Neural cell (in vitro differentiated cells): ENCODE results near the gene POLR3B. TPM values are rescaled to one million over a fixed set of nuclear protein-coding genes. Genes with fewer than 3 reads are reported as not detected.

ENCODE experiments used
- H2AFZ ChIP-seq: fragments of 200-600, 300-800 bp; sonication (generic), shearing (Covaris generic); 2 replicates; pipeline ENCODE4 v1.6.0; 2014; ENCODE audit warnings: low read depth, mild to moderate bottlenecking, antibody characterized with exemption, low read length, moderate library complexity
- H3F3A ChIP-seq: fragments of 200-600 bp; shearing (Covaris generic); 2 replicates; pipeline ENCODE4 v1.6.1; 2016; ENCODE audit warnings: mild to moderate bottlenecking, moderate library complexity, mixed read lengths, antibody characterized with exemption, low read length; ENCODE audit not compliant: insufficient read depth, poor library complexity, severe bottlenecking
- H3K27ac ChIP-seq: fragments of 200-600, 300-800 bp; sonication (generic), shearing (Covaris generic); 2 replicates; pipeline ENCODE4 v1.5.1; 2014; ENCODE audit warnings: mild to moderate bottlenecking, low read length, moderate library complexity
- H3K27me3 ChIP-seq: fragments of 300-800, 200-600 bp; sonication (generic), shearing (Covaris generic); 2 replicates; pipeline ENCODE4 v1.6.0; 2014; ENCODE audit warnings: mild to moderate bottlenecking, low read depth, low read length, moderate library complexity; ENCODE audit not compliant: insufficient read depth
- H3K36me3 ChIP-seq: fragments of 300-800, 200-600 bp; sonication (generic), shearing (Covaris generic); 2 replicates; pipeline ENCODE4 v1.5.1; 2014; ENCODE audit warnings: mild to moderate bottlenecking, antibody characterized with exemption, low read length, moderate library complexity; ENCODE audit not compliant: insufficient read depth
- H3K4me2 ChIP-seq: fragments of 300-800, 200-600 bp; sonication (generic), shearing (Covaris generic); 2 replicates; pipeline ENCODE4 v1.6.0; 2014; ENCODE audit warnings: mild to moderate bottlenecking, low read length
- H3K4me3 ChIP-seq: fragments of 300-800, 200-600 bp; sonication (generic), shearing (Covaris generic); 2 replicates; pipeline ENCODE4 v1.5.1; 2014; ENCODE audit warnings: mild to moderate bottlenecking, low read length, moderate library complexity
- H3K79me2 ChIP-seq: fragments of 200-600 bp; shearing (Covaris generic); replicated peaks from 2 replicates; pipeline ENCODE4 v1.6.0; 2014; ENCODE audit warnings: mild to moderate bottlenecking, low read length, moderate library complexity; ENCODE audit not compliant: insufficient read depth
- H3K9ac ChIP-seq: fragments of 300-800, 200-600 bp; sonication (generic), shearing (Covaris generic); 2 replicates; pipeline ENCODE4 v1.6.1; 2016; ENCODE audit warnings: mild to moderate bottlenecking, low read length, mixed read lengths
- H3K9me2 ChIP-seq: fragments of 200-600 bp; shearing (Covaris generic); 2 replicates; pipeline ENCODE4 v1.6.1; 2016; ENCODE audit warnings: mild to moderate bottlenecking, low read length, mixed read lengths; ENCODE audit not compliant: insufficient read depth
- H3K9me3 ChIP-seq: fragments of 200-600, 300-800 bp; sonication (generic), shearing (Covaris generic); 2 replicates; pipeline ENCODE4 v1.6.1; 2016; ENCODE audit warnings: mild to moderate bottlenecking, mixed run types, low read length, moderate library complexity, mixed read lengths
- H4K20me1 ChIP-seq: fragments of 200-600 bp; shearing (Covaris generic); 2 replicates; pipeline ENCODE4 v1.6.1; 2016; ENCODE audit warnings: mild to moderate bottlenecking, mixed run types; ENCODE audit not compliant: insufficient read depth
- CTCF ChIP-seq: fragments of 450-650 bp; IDR thresholded peaks from 2 replicates; pipeline ENCODE4 v1.5.1; 2014; ENCODE audit warnings: antibody characterized with exemption, mild to moderate bottlenecking, moderate library complexity; ENCODE audit not compliant: poor library complexity, severe bottlenecking
- EP300 ChIP-seq: fragments of 450-650 bp; conservative IDR thresholded peaks from 2 replicates; pipeline ENCODE4 v1.6.1; 2014; ENCODE audit warnings: antibody characterized with exemption, mild to moderate bottlenecking, moderate library complexity; ENCODE audit not compliant: poor library complexity, severe bottlenecking
- EZH2 ChIP-seq: fragments of 200-600, 300-800 bp; shearing (Covaris generic), sonication (generic); IDR thresholded peaks from 2 replicates; pipeline ENCODE4 v1.6.1; 2014; ENCODE audit warnings: antibody characterized with exemption, low read length, borderline replicate concordance, mild to moderate bottlenecking; ENCODE audit not compliant: insufficient read depth, poor library complexity, severe bottlenecking
- MXI1 ChIP-seq: fragments of 450-650 bp; conservative IDR thresholded peaks from 2 replicates; pipeline ENCODE4 v1.6.1; 2014; ENCODE audit warnings: antibody characterized with exemption, mild to moderate bottlenecking; ENCODE audit not compliant: poor library complexity, severe bottlenecking
- POLR2AphosphoS5 ChIP-seq: IDR thresholded peaks from 2 replicates; pipeline ENCODE4 v1.6.1; 2012
- RAD21 ChIP-seq: fragments of 450-650 bp; conservative IDR thresholded peaks from 2 replicates; pipeline ENCODE4 v1.6.1; 2014; ENCODE audit warnings: antibody characterized with exemption, mild to moderate bottlenecking, moderate library complexity
- REST ChIP-seq: IDR thresholded peaks from 2 replicates; pipeline ENCODE4 v1.6.1; 2012; ENCODE audit warnings: borderline replicate concordance
- SMC3 ChIP-seq: fragments of 450-650 bp; conservative IDR thresholded peaks from 2 replicates; pipeline ENCODE4 v1.6.1; 2014; ENCODE audit warnings: antibody characterized with exemption, mild to moderate bottlenecking, moderate library complexity; ENCODE audit not compliant: poor library complexity
- TAF1 ChIP-seq: IDR thresholded peaks from 2 replicates; pipeline ENCODE4 v1.6.1; 2012; ENCODE audit warnings: low read depth
- polyA plus RNA-seq: library from polyadenylated mRNA; depleted of rRNA; stranded (reverse); fragments of >200 nt; gene quantifications from 2 replicates; pipeline ENCODE4 v1.2.3, GENCODE V29; 2014

Gene POLR3B
- polyA plus RNA-seq, 1 donor from 2014 or later, result 4.3 TPM

- Histone ChIP-seq H3K4me3 (no peak overlapping the region), H3K36me3 (no peaks in the 10 kb centered on the region), H3F3A (no peaks in the 10 kb centered on the region), H2AFZ (no peak overlapping the region), H3K9me2 (no peaks in the 10 kb centered on the region), H4K20me1 (no peaks in the 10 kb centered on the region), H3K9ac (no peak overlapping the region), H3K27me3 (no peaks in the 10 kb centered on the region), H3K27ac (no peak overlapping the region), H3K9me3 (no peaks in the 10 kb centered on the region), H3K4me2 (no peak overlapping the region), H3K79me2 (no peaks in the 10 kb centered on the region)
- no peak for TF ChIP-seq TAF1
- no peak for TF ChIP-seq MXI1
- TF ChIP-seq POLR2AphosphoS5, result no peak
- TF ChIP-seq RAD21, result no peak
- TF ChIP-seq SMC3, result no peak
- TF ChIP-seq EZH2, result no peak
- no peak for TF ChIP-seq REST
- no peak for TF ChIP-seq EP300
- TF ChIP-seq CTCF, result no peak
Observed at GRCh38 chr12:106551410-106551809, 193.9 kb downstream of the POLR3B start.

- Histone ChIP-seq H3K36me3 (no peaks in the 10 kb centered on the region), H3K27me3 (no peaks in the 10 kb centered on the region), H3K4me2 (no peak overlapping the region), H3K4me3 (no peak overlapping the region), H3F3A (no peaks in the 10 kb centered on the region), H3K79me2 (no peaks in the 10 kb centered on the region), H2AFZ (no peak overlapping the region), H4K20me1 (no peaks in the 10 kb centered on the region), H3K9me2 (no peaks in the 10 kb centered on the region), H3K9ac (no peak overlapping the region), H3K9me3 (no peaks in the 10 kb centered on the region), H3K27ac (no peak overlapping the region)
- TF ChIP-seq SMC3 (no peak), EZH2 (no peak), EP300 (no peak), POLR2AphosphoS5 (no peak), CTCF (no peak), MXI1 (no peak), RAD21 (no peak), REST (no peak), TAF1 (no peak)
Observed at GRCh38 chr12:106552228-106552627, 194.7 kb downstream of the POLR3B start.
